GM18505 (cell line): ENCODE data around the gene PON3.

Source experiments
- ATAC-seq: cut with Tn5 transposase; IDR thresholded peaks from one replicate; pipeline ENCODE4 v1.9.1; 2021; ENCODE audit not compliant: unreplicated experiment
- POLR2A ChIP-seq: IDR thresholded peaks from 4 replicates; pipeline ENCODE4 v1.6.1; 2011; ENCODE audit warnings: borderline replicate concordance; ENCODE audit not compliant: insufficient read depth, insufficient read length; ENCODE audit errors: extremely low read depth

PON3 gene

DNA sequence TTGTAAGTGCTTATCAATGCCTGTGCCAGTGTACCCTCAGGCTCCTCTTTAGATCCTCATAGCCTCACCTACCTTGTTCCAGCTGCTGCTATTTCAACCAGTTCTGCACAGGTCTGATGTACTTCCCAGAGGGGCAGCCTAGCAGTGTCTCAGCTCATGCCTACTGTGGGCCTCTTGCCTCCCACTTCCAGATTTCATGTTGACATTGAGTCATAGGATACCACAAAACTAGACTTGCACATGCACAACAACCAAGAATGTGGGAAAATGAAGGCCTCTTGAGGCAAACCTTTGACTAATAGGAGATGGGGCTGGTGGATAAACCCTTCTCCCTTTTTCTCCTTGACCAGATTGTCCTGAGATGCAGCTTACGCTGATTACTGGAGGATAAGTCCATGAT is 31.0 kb downstream of the PON3 start:
- TF ChIP-seq POLR2A: no peak
- ATAC-seq: no peak

- no peak for ATAC-seq
Measured at GRCh38 chr7:95357623-95358022, 38.6 kb downstream of the PON3 start.

GRCh38 chr7:95342642-95343307 is 53.4 kb downstream of the PON3 start:
- TF ChIP-seq POLR2A: no peak

More at GRCh38 chr7:95357623-95358022, 38.6 kb downstream of the PON3 start:
- TF ChIP-seq POLR2A: no peak

DNA sequence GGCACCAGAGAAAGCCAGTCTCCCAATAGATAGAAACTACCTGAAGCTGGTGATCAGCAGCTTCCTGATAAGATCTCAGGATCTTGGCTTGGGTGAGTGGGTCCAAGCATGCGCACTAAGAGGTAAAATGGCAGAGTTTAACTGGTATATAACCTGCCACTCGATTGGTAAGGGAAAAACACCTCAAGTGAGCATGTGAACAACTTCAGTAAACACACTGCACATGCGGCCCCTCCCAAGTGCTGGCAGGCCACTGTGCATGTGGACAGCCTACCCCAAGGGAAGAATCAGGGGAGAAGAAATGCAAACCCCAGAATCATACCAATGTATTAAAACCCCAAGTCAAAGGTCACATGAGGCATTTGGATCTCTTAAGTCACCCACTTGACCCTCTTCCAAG is 54.1 kb downstream of the PON3 start:
- ATAC-seq: no peak

More at GRCh38 chr7:95342642-95343307, 53.4 kb downstream of the PON3 start:
- ATAC-seq: no peak

GRCh38 chr7:95340491-95340890 is 55.7 kb downstream of the PON3 start:
- ATAC-seq: no peak
- TF ChIP-seq POLR2A: no peak

More for the DNA sequence above, 54.1 kb downstream of the PON3 start:
- TF ChIP-seq POLR2A: no peak

- ATAC-seq: no peak
- TF ChIP-seq POLR2A: no peak
Measured at GRCh38 chr7:95338832-95339231, 57.3 kb downstream of the PON3 start.

GRCh38 chr7:95335093-95335492 is 61.1 kb downstream of the PON3 start:
- ATAC-seq: no peak
- no peak for TF ChIP-seq POLR2A

GRCh38 chr7:95334447-95334846 is 61.7 kb downstream of the PON3 start:
- ATAC-seq: no peak
- no peak for TF ChIP-seq POLR2A

- no peak for TF ChIP-seq POLR2A
- ATAC-seq: peak; percentile 19
Measured at GRCh38 chr7:95330961-95331337, 65.2 kb downstream of the PON3 start.

GRCh38 chr7:95330204-95330960 is 65.8 kb downstream of the PON3 start:
- no peak for TF ChIP-seq POLR2A
- ATAC-seq: peak; percentile 98

GRCh38 chr7:95327356-95327755 is 68.8 kb downstream of the PON3 start:
- no peak for TF ChIP-seq POLR2A
- ATAC-seq: no peak

- ATAC-seq: peak; percentile 67
- TF ChIP-seq POLR2A: no peak
Measured at GRCh38 chr7:95324431-95324830, 71.7 kb downstream of the PON3 start, which contains the start of gene PON1. TSS of gene PON1 (minus strand) at chr7:95324532. CDS start at chr7:95324475, 57 bp downstream.

DNA sequence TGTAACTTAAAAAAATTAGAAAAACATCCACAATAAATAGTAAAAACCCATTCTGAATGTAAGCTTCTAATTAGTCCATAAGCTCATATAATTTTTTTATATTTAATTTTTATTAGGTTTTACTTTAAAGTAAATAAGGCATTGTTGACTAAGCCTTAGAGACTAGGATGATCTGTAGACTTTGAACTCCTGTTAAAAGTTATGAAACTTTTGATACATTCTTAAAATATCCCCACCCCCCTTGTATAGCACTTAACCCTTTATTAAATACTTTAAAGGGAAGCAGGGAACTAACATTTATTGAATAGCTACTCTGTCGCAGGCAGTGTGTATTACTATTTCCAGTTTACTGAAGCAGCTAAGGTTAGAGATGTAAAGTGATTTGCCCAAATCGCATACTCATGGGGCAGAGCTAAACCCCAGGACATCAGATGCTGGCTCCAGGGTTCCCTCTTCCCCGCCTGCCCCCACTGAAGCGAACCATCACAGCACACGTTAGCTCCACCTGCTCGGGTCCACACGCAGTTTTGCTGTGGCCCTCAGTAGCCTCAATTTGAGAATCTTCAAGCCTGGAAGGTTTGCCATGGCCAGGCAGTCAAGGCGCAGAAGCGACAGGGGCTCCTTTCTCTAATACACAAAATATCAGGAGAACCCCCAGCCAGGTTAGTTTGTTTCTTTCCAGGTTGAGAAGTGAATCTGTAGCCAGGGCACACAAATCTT is 72.6 kb downstream of the PON3 start:
- ATAC-seq: no peak
- no peak for TF ChIP-seq POLR2A
